HEK293 (cell line): Measurements from ENCODE around the gene BAG5.

Experiments
- CTCF ChIA-PET: fragments of 350-600 bp; formaldehyde crosslinking; extraction: SDS; loops from one replicate; lab custom pipeline; 2021; ENCODE audit warnings: antibody characterized with exemption; lab: Yijun Ruan, JAX
- POLR2A ChIA-PET: fragments of 300-600 bp; formaldehyde crosslinking; extraction: SDS; loops from one replicate; lab custom pipeline; 2020; ENCODE audit warnings: antibody characterized with exemption, inconsistent platforms; lab: Yijun Ruan, JAX
- H3K27ac ChIP-seq: fragments of 200-500 bp; sonication (Bioruptor generic); 2 replicates; pipeline ENCODE4 v1.5.1; 2014; ENCODE audit warnings: low read depth, low read length, control low read depth, inconsistent platforms; ENCODE audit errors: extremely low read depth
- H3K36me3 ChIP-seq, 2 experiments: fragments of 200-500 bp in 1 of 2; sonication (Bioruptor generic) in 1 of 2; 1 replicate in 1 of 2; 2 replicates in 1 of 2; pipeline ENCODE4 v1.5.1; 2014 to 2017; ENCODE audit warnings: inconsistent platforms in 2 of 2, low read length in 2 of 2; ENCODE audit not compliant: control insufficient read depth in 2 of 2, insufficient read depth in 1 of 2
- H3K4me1 ChIP-seq: fragments of 200-500 bp; sonication (Bioruptor generic); 2 replicates; pipeline ENCODE4 v1.5.1; 2014; ENCODE audit warnings: mild to moderate bottlenecking, low read length, inconsistent platforms; ENCODE audit not compliant: control insufficient read depth, insufficient read depth
- H3K4me3 ChIP-seq: 2 replicates; pipeline ENCODE4 v1.5.1; 2011; ENCODE audit warnings: low read depth, mild to moderate bottlenecking, control low read depth, low read length, moderate library complexity
- H3K9me3 ChIP-seq: fragments of 200-500 bp; sonication (Bioruptor generic); 2 replicates; pipeline ENCODE4 v1.5.1; 2014; ENCODE audit warnings: low read depth, low read length, inconsistent platforms; ENCODE audit not compliant: control insufficient read depth, insufficient read depth
- HIC1 ChIP-seq: fragments of 450-650 bp; formaldehyde crosslinking; IDR thresholded peaks from 2 replicates; pipeline ENCODE4 v1.5.1; 2016; ENCODE audit warnings: missing biosample characterization, missing genetic modification characterization
- KLF7 ChIP-seq: fragments of 450-650 bp; formaldehyde crosslinking; IDR thresholded peaks from 2 replicates; pipeline ENCODE4 v1.5.1; 2016; ENCODE audit warnings: missing biosample characterization, missing genetic modification characterization, borderline replicate concordance
- PRDM1 ChIP-seq: fragments of 450-650 bp; formaldehyde crosslinking; IDR thresholded peaks from 2 replicates; pipeline ENCODE4; 2016; ENCODE audit warnings: missing biosample characterization, missing genetic modification characterization
- PRDM10 ChIP-seq: fragments of 450-650 bp; formaldehyde crosslinking; IDR thresholded peaks from 2 replicates; pipeline ENCODE4 v1.5.1; 2016; ENCODE audit warnings: missing biosample characterization, missing genetic modification characterization
- SCRT1 ChIP-seq: fragments of 450-650 bp; formaldehyde crosslinking; IDR thresholded peaks from 2 replicates; pipeline ENCODE4 v1.5.1; 2016; ENCODE audit warnings: missing biosample characterization, missing genetic modification characterization, borderline replicate concordance
- SCRT2 ChIP-seq: fragments of 450-650 bp; formaldehyde crosslinking; IDR thresholded peaks from 2 replicates; pipeline ENCODE4 v1.5.1; 2016; ENCODE audit warnings: missing biosample characterization, missing genetic modification characterization
- SETDB1 ChIP-seq: IDR thresholded peaks from one replicate; pipeline ENCODE4 v1.6.1; 2017; ENCODE audit warnings: mild to moderate bottlenecking, low read length, moderate library complexity, mixed read lengths; ENCODE audit not compliant: insufficient read length
- TRIM28 ChIP-seq: IDR thresholded peaks from 2 replicates; pipeline ENCODE4 v1.6.1; 2011; ENCODE audit warnings: low read length, control low read depth, borderline replicate concordance
- YY1 ChIP-seq: fragments of 450-650 bp; formaldehyde crosslinking; IDR thresholded peaks from 2 replicates; pipeline ENCODE4 v1.5.1; 2018; ENCODE audit warnings: missing biosample characterization, missing genetic modification characterization
- ZIC2 ChIP-seq: fragments of 450-650 bp; formaldehyde crosslinking; IDR thresholded peaks from 2 replicates; pipeline ENCODE4 v1.5.1; 2016; ENCODE audit warnings: missing biosample characterization, missing genetic modification characterization
- ZNF19 ChIP-seq: fragments of 450-650 bp; formaldehyde crosslinking; IDR thresholded peaks from 2 replicates; pipeline ENCODE4; 2016; ENCODE audit warnings: missing biosample characterization, missing genetic modification characterization, low read depth
- ZNF335 ChIP-seq: fragments of 450-650 bp; formaldehyde crosslinking; conservative IDR thresholded peaks from 2 replicates; pipeline ENCODE4 v1.5.1; 2016; ENCODE audit warnings: missing biosample characterization, missing genetic modification characterization
- ZNF341 ChIP-seq: fragments of 450-650 bp; formaldehyde crosslinking; IDR thresholded peaks from 2 replicates; pipeline ENCODE4; 2016; ENCODE audit warnings: low read depth, missing biosample characterization, missing genetic modification characterization
- ZNF530 ChIP-seq: fragments of 450-650 bp; formaldehyde crosslinking; IDR thresholded peaks from 2 replicates; pipeline ENCODE4 v1.5.1; 2016; ENCODE audit warnings: low read depth, missing biosample characterization, missing genetic modification characterization
- ZNF585B ChIP-seq: fragments of 450-650 bp; formaldehyde crosslinking; IDR thresholded peaks from 2 replicates; pipeline ENCODE4 v1.5.1; 2016; ENCODE audit warnings: missing biosample characterization, missing genetic modification characterization
- ZNF624 ChIP-seq: fragments of 450-650 bp; formaldehyde crosslinking; IDR thresholded peaks from 2 replicates; pipeline ENCODE4 v1.5.1; 2017; ENCODE audit warnings: missing biosample characterization, missing genetic modification characterization
- ZNF629 ChIP-seq: fragments of 450-650 bp; formaldehyde crosslinking; IDR thresholded peaks from 2 replicates; pipeline ENCODE4 v1.5.1; 2017; ENCODE audit warnings: missing biosample characterization, missing genetic modification characterization
- TF ChIP-seq, protein P1 (sequence below): fragments of 450-650 bp; formaldehyde crosslinking; IDR thresholded peaks from 2 replicates; pipeline ENCODE4 v1.5.1; 2016; ENCODE audit warnings: missing biosample characterization, missing genetic modification characterization
- TF ChIP-seq, protein P2 (sequence below): fragments of 450-650 bp; formaldehyde crosslinking; IDR thresholded peaks from 2 replicates; pipeline ENCODE4 v1.5.1; 2017; ENCODE audit warnings: missing biosample characterization, missing genetic modification characterization

The BAG5 gene

DNA sequence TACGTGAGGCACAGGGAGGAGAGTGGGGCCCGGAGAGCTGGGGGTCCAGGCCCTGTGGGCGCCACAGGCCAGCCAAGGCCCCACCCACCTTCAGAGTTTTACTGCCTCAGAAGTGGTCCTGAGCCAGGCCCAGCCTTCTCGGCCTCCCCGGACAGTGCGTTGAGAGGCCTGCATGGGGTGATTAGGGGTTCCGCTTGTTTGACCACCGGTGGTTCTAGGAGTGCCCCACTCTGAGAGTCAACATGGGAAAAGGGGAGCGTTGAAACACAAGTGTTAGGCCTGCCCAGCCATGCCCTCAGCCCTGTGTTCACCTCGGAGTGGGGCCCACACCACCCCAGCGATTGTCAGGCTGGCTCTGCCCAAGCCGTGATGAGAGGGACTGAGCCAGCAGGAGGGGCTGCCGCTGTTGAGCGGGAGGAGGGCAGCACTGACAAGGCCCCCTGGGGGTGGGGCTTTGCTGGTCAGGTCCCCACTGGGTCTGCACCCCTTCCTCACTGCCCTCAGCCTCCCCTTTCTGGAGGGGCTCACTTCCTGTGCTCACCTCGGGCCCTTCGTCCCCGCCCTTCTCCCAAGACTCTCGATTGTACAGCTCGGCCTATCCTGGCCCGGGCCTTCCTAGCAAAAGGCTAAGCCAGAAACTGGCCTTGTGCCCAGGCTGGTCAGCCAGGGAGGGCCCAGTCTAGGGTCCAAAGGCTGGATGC is 44.6 kb downstream of the BAG5 start (continued):
- TF ChIP-seq HIC1 (tag by site-specific recombination) (peak; percentile 42; the same call in 1 of the 2 replicates), KLF7 (tag by site-specific recombination) (peak; percentile 16; the same call in 1 of the 2 replicates), ZNF335 (tag by site-specific recombination) (peak; percentile 70)

DNA sequence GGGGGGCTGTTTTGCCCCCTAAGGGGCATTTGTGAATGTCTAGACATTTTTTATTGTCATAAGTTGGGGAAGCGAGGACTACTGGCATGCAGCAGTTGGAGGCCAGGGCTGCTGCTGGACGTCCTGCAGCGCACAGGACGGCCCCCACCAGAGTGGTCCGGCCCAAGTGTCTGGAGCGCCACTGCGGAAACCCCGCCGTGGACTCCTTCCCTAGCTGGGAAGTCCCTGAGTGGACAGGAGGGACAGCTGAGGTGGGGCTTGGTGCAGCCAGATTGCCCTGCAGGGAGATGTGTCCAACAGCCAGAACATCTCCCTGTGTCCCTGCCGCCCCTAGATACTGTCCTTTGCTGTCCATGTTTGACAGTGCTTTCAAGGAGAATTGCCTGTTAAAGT is 45.3 kb downstream of the BAG5 start:
- TF ChIP-seq YY1 (tag by site-specific recombination) (no peak), ZNF335 (tag by site-specific recombination) (no peak), SETDB1 (no peak), ZNF629 (tag by site-specific recombination) (no peak), PRDM10 (tag by site-specific recombination) (0 out of 2 replicates have a peak, but pooled peaks have one; percentile 27)
- TF ChIP-seq, protein P1, sequence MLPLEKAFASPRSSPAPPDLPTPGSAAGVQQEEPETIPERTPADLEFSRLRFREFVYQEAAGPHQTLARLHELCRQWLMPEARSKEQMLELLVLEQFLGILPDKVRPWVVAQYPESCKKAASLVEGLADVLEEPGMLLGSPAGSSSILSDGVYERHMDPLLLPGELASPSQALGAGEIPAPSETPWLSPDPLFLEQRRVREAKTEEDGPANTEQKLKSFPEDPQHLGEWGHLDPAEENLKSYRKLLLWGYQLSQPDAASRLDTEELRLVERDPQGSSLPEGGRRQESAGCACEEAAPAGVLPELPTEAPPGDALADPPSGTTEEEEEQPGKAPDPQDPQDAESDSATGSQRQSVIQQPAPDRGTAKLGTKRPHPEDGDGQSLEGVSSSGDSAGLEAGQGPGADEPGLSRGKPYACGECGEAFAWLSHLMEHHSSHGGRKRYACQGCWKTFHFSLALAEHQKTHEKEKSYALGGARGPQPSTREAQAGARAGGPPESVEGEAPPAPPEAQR (tag by site-specific recombination): no peak
- TF ChIP-seq, all 188 proteins: peak for 1
- H3K36me3 ChIP-seq: peaks cover 0 to 33% of the 10 kb centered on the region in 2 experiments; a peak in 2 of 3 replicates
- H3K9me3 ChIP-seq: no peaks in the 10 kb centered on the region
- CTCF ChIA-PET: interaction anchor here (0.7 to 3.9 kb wide), 6 partner anchors 11 to 30 kb away, joined by 3 to 48 read pairs (median 3); partner anchors contain the start of gene TRMT61A
- POLR2A ChIA-PET: interaction anchor here (0.5 to 2.7 kb wide), 3 partner anchors 24 to 284 kb away, joined by 3 to 24 read pairs (median 6); no protein-coding TSS in a partner anchor
- no peak overlapping the region; the same call in 1 of the 2 replicates for H3K27ac ChIP-seq
- no peak overlapping the region for H3K4me3 ChIP-seq
- H3K4me1 ChIP-seq: peaks cover 17% of the 10 kb centered on the region

- ChIA-PET POLR2A (interaction anchor here (0.5 to 0.9 kb wide), 3 partner anchors 12 to 284 kb away, joined by 3 to 6 read pairs (median 4); no protein-coding TSS in a partner anchor), CTCF (interaction anchor here (0.7 to 3.9 kb wide), 6 partner anchors 10 to 31 kb away, joined by 3 to 48 read pairs (median 3); partner anchors contain the start of gene TRMT61A)
- Histone ChIP-seq H3K36me3 (peaks cover 0 to 32% of the 10 kb centered on the region in 2 experiments; a peak in 2 of 3 replicates), H3K9me3 (no peaks in the 10 kb centered on the region), H3K4me3 (no peak overlapping the region), H3K4me1 (peaks cover 17% of the 10 kb centered on the region), H3K27ac (no peak overlapping the region; the same call in none of the 2 replicates)
- peak; percentile 25; the same call in 1 of the 2 replicates for TF ChIP-seq ZNF585B
- no peak for TF ChIP-seq ZNF19 (tag by site-specific recombination)
- no peak for TF ChIP-seq ZNF530 (tag by site-specific recombination)
- TF ChIP-seq SCRT1: 0 out of 2 replicates have a peak, but pooled peaks have one; percentile 29
- peak; percentile 78 for TF ChIP-seq ZIC2 (tag by site-specific recombination)
- TF ChIP-seq TRIM28: no peak
- no peak for TF ChIP-seq ZNF624 (tag by site-specific recombination)
- TF ChIP-seq PRDM1 (tag by site-specific recombination): 0 out of 2 replicates have a peak, but pooled peaks have one; percentile 11
- TF ChIP-seq ZNF341: peak; percentile 50; the same call in 1 of the 2 replicates
- TF ChIP-seq, protein P2, sequence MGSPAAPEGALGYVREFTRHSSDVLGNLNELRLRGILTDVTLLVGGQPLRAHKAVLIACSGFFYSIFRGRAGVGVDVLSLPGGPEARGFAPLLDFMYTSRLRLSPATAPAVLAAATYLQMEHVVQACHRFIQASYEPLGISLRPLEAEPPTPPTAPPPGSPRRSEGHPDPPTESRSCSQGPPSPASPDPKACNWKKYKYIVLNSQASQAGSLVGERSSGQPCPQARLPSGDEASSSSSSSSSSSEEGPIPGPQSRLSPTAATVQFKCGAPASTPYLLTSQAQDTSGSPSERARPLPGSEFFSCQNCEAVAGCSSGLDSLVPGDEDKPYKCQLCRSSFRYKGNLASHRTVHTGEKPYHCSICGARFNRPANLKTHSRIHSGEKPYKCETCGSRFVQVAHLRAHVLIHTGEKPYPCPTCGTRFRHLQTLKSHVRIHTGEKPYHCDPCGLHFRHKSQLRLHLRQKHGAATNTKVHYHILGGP (tag by site-specific recombination): no peak
- peak; percentile 75 for TF ChIP-seq SCRT2 (tag by site-specific recombination)
- TF ChIP-seq KLF7 (tag by site-specific recombination): no peak
Observed at GRCh38 chr14:103516426-103517173, 45.9 kb downstream of the BAG5 start.
